ENCODE results near the gene PTPN23. TPM values are rescaled to one million over a fixed set of nuclear protein-coding genes. Genes with fewer than 3 reads are reported as not detected.
A peak's percentile ranks its signal among the peaks of the same experiment; 100 is the strongest.

PTPN23 gene
- polyA plus RNA-seq, 4 donors: 10.3 to 34.3 (median 13.9) TPM

- Histone ChIP-seq H3K9me3 (ENCODE audit: control insufficient read depth in 2 of 2, insufficient read depth in 1 of 2, low read depth in 1 of 2, low read length in 1 of 2) (no peaks in the 10 kb centered on the region), H3K4me3 (ENCODE audit: low read depth in 1 of 3, low read length in 3 of 3) (no peak overlapping the region), H3K36me3 (ENCODE audit: control insufficient read depth in 3 of 3, insufficient read depth in 2 of 3, low read depth in 1 of 3, low read length in 3 of 3) (peaks cover 3 to 49% (median 5%) of the 10 kb centered on the region in 3 donors), H3K4me1 (ENCODE audit: control insufficient read depth in 3 of 3, insufficient read depth in 2 of 3, low read depth in 1 of 3, low read length in 2 of 3) (peaks cover 0 to 3% (median 0%) of the 10 kb centered on the region in 3 donors), H3K27me3 (ENCODE audit: control insufficient read depth in 3 of 3, insufficient read depth in 3 of 3, low read length in 3 of 3) (no peaks in the 10 kb centered on the region), H3K27ac (ENCODE audit: low read depth in 1 of 3, low read length in 2 of 3) (peak overlapping the region in 1 of 3 donors; percentile 8)
- 52 to 62% (median 55%) methylated on average over 8 of the region's 8 CpGs for WGBS, 3 donors
- DNase-seq (no peak), FAIRE-seq (no peak)
Measured at GRCh38 chr3:47394140-47394870, 13.5 kb downstream of the PTPN23 start.

- no peak overlapping the region for H3K27ac ChIP-seq (ENCODE audit: low read depth in 1 of 3, low read length in 2 of 3)
- H3K4me1 ChIP-seq (ENCODE audit: control insufficient read depth in 3 of 3, insufficient read depth in 2 of 3, low read depth in 1 of 3, low read length in 2 of 3): peaks cover 0 to 3% (median 0%) of the 10 kb centered on the region in 3 donors
- FAIRE-seq (no peak), DNase-seq (no peak)
- H3K27me3 ChIP-seq (ENCODE audit: control insufficient read depth in 3 of 3, insufficient read depth in 3 of 3, low read length in 3 of 3): no peaks in the 10 kb centered on the region
- H3K9me3 ChIP-seq (ENCODE audit: control insufficient read depth in 2 of 2, insufficient read depth in 1 of 2, low read depth in 1 of 2, low read length in 1 of 2): no peaks in the 10 kb centered on the region
- H3K36me3 ChIP-seq (ENCODE audit: control insufficient read depth in 3 of 3, insufficient read depth in 2 of 3, low read depth in 1 of 3, low read length in 3 of 3): peaks cover 3 to 54% (median 5%) of the 10 kb centered on the region in 3 donors
- H3K4me3 ChIP-seq (ENCODE audit: low read depth in 1 of 3, low read length in 3 of 3): no peak overlapping the region
- WGBS, 3 donors: 60 to 87% (median 86%) methylated on average over 3 of the region's 3 CpGs
Measured at GRCh38 chr3:47394881-47395280, 14.1 kb downstream of the PTPN23 start.

- Histone ChIP-seq H3K4me3 (ENCODE audit: low read depth in 1 of 3, low read length in 3 of 3) (no peak overlapping the region), H3K27me3 (ENCODE audit: control insufficient read depth in 3 of 3, insufficient read depth in 3 of 3, low read length in 3 of 3) (no peaks in the 10 kb centered on the region), H3K27ac (ENCODE audit: low read depth in 1 of 3, low read length in 2 of 3) (no peak overlapping the region), H3K9me3 (ENCODE audit: control insufficient read depth in 2 of 2, insufficient read depth in 1 of 2, low read depth in 1 of 2, low read length in 1 of 2) (no peaks in the 10 kb centered on the region), H3K4me1 (ENCODE audit: control insufficient read depth in 3 of 3, insufficient read depth in 2 of 3, low read depth in 1 of 3, low read length in 2 of 3) (peaks cover 0 to 3% (median 0%) of the 10 kb centered on the region in 3 donors), H3K36me3 (ENCODE audit: control insufficient read depth in 3 of 3, insufficient read depth in 2 of 3, low read depth in 1 of 3, low read length in 3 of 3) (peaks cover 3 to 61% (median 8%) of the 10 kb centered on the region in 3 donors)
- no peak for DNase-seq
- WGBS, 3 donors: 70 to 93% (median 88%) methylated on average over 7 of the region's 7 CpGs
- FAIRE-seq: no peak
Measured at GRCh38 chr3:47398228-47398627, 17.4 kb downstream of the PTPN23 start.

- peaks cover 7 to 69% (median 8%) of the 10 kb centered on the region in 3 donors for H3K36me3 ChIP-seq (ENCODE audit: control insufficient read depth in 3 of 3, insufficient read depth in 2 of 3, low read depth in 1 of 3, low read length in 3 of 3)
- H3K27ac ChIP-seq (ENCODE audit: low read depth in 1 of 3, low read length in 2 of 3): no peak overlapping the region
- no peak overlapping the region for H3K4me3 ChIP-seq (ENCODE audit: low read depth in 1 of 3, low read length in 3 of 3)
- no peaks in the 10 kb centered on the region for H3K27me3 ChIP-seq (ENCODE audit: control insufficient read depth in 3 of 3, insufficient read depth in 3 of 3, low read length in 3 of 3)
- H3K9me3 ChIP-seq (ENCODE audit: control insufficient read depth in 2 of 2, insufficient read depth in 1 of 2, low read depth in 1 of 2, low read length in 1 of 2): no peaks in the 10 kb centered on the region
- FAIRE-seq (no peak), DNase-seq (no peak)
- peaks cover 0 to 2% (median 0%) of the 10 kb centered on the region in 3 donors for H3K4me1 ChIP-seq (ENCODE audit: control insufficient read depth in 3 of 3, insufficient read depth in 2 of 3, low read depth in 1 of 3, low read length in 2 of 3)
- 91 to 95% (median 91%) methylated on average over 1 of the region's 1 CpG for WGBS, 3 donors
Measured at GRCh38 chr3:47399016-47399415, 18.2 kb downstream of the PTPN23 start.

GRCh38 chr3:47399531-47400270 lies 18.9 kb downstream of the PTPN23 start:
- FAIRE-seq: no peak

GRCh38 chr3:47404431-47404876 lies 23.6 kb downstream of the PTPN23 start:
- WGBS, 3 donors: 87 to 89% (median 88%) methylated on average over 13 of the region's 13 CpGs
- no peak for FAIRE-seq

More at GRCh38 chr3:47399531-47400270, 18.9 kb downstream of the PTPN23 start:
- Histone ChIP-seq H3K27ac (ENCODE audit: low read depth in 1 of 3, low read length in 2 of 3) (no peak overlapping the region), H3K4me3 (ENCODE audit: low read depth in 1 of 3, low read length in 3 of 3) (no peak overlapping the region), H3K9me3 (ENCODE audit: control insufficient read depth in 2 of 2, insufficient read depth in 1 of 2, low read depth in 1 of 2, low read length in 1 of 2) (no peaks in the 10 kb centered on the region), H3K4me1 (ENCODE audit: control insufficient read depth in 3 of 3, insufficient read depth in 2 of 3, low read depth in 1 of 3, low read length in 2 of 3) (peaks cover 0 to 3% (median 0%) of the 10 kb centered on the region in 3 donors), H3K36me3 (ENCODE audit: control insufficient read depth in 3 of 3, insufficient read depth in 2 of 3, low read depth in 1 of 3, low read length in 3 of 3) (peaks cover 7 to 72% (median 8%) of the 10 kb centered on the region in 3 donors), H3K27me3 (ENCODE audit: control insufficient read depth in 3 of 3, insufficient read depth in 3 of 3, low read length in 3 of 3) (no peaks in the 10 kb centered on the region)
- DNase-seq: no peak
- 89 to 90% (median 89%) methylated on average over 9 of the region's 9 CpGs for WGBS, 3 donors

GRCh38 chr3:47404955-47405790 lies 24.4 kb downstream of the PTPN23 start:
- Histone ChIP-seq H3K36me3 (ENCODE audit: control insufficient read depth in 3 of 3, insufficient read depth in 2 of 3, low read depth in 1 of 3, low read length in 3 of 3) (peaks cover 16 to 86% (median 24%) of the 10 kb centered on the region in 3 donors), H3K4me1 (ENCODE audit: control insufficient read depth in 3 of 3, insufficient read depth in 2 of 3, low read depth in 1 of 3, low read length in 2 of 3) (peaks cover 0 to 20% (median 0%) of the 10 kb centered on the region in 3 donors), H3K27me3 (ENCODE audit: control insufficient read depth in 3 of 3, insufficient read depth in 3 of 3, low read length in 3 of 3) (no peaks in the 10 kb centered on the region), H3K27ac (ENCODE audit: low read depth in 1 of 3, low read length in 2 of 3) (no peak overlapping the region), H3K9me3 (ENCODE audit: control insufficient read depth in 2 of 2, insufficient read depth in 1 of 2, low read depth in 1 of 2, low read length in 1 of 2) (no peaks in the 10 kb centered on the region), H3K4me3 (ENCODE audit: low read depth in 1 of 3, low read length in 3 of 3) (no peak overlapping the region)
- DNase-seq: no peak
- no peak for FAIRE-seq
- 56 to 71% (median 65%) methylated on average over 9 of the region's 9 CpGs for WGBS, 3 donors

More at GRCh38 chr3:47404431-47404876, 23.6 kb downstream of the PTPN23 start:
- no peak overlapping the region for H3K4me3 ChIP-seq (ENCODE audit: low read depth in 1 of 3, low read length in 3 of 3)
- no peak for DNase-seq
- H3K4me1 ChIP-seq (ENCODE audit: control insufficient read depth in 3 of 3, insufficient read depth in 2 of 3, low read depth in 1 of 3, low read length in 2 of 3): peaks cover 0 to 20% (median 0%) of the 10 kb centered on the region in 3 donors
- H3K36me3 ChIP-seq (ENCODE audit: control insufficient read depth in 3 of 3, insufficient read depth in 2 of 3, low read depth in 1 of 3, low read length in 3 of 3): peaks cover 10 to 85% (median 19%) of the 10 kb centered on the region in 3 donors
- no peaks in the 10 kb centered on the region for H3K9me3 ChIP-seq (ENCODE audit: control insufficient read depth in 2 of 2, insufficient read depth in 1 of 2, low read depth in 1 of 2, low read length in 1 of 2)
- no peak overlapping the region for H3K27ac ChIP-seq (ENCODE audit: low read depth in 1 of 3, low read length in 2 of 3)
- no peaks in the 10 kb centered on the region for H3K27me3 ChIP-seq (ENCODE audit: control insufficient read depth in 3 of 3, insufficient read depth in 3 of 3, low read length in 3 of 3)
